DOHH2 (cell line): Measurements from ENCODE around the gene CNTN5.

Experiments used
- EZH2phosphoT487 ChIP-seq: fragments of 200-600 bp; sonication (generic); IDR thresholded peaks from 2 replicates; pipeline ENCODE4 v1.6.1; 2017; ENCODE audit warnings: borderline replicate concordance, mild to moderate bottlenecking, antibody characterized with exemption, low read length, moderate library complexity, mixed read lengths
- TF ChIP-seq, protein P1 (sequence below): fragments of 200-600 bp; sonication (generic); IDR thresholded peaks from one replicate; pipeline ENCODE4 v1.5.1; 2014; ENCODE audit warnings: antibody characterized with exemption, mild to moderate bottlenecking, low read depth, low read length; ENCODE audit not compliant: poor library complexity, severe bottlenecking

DNA sequence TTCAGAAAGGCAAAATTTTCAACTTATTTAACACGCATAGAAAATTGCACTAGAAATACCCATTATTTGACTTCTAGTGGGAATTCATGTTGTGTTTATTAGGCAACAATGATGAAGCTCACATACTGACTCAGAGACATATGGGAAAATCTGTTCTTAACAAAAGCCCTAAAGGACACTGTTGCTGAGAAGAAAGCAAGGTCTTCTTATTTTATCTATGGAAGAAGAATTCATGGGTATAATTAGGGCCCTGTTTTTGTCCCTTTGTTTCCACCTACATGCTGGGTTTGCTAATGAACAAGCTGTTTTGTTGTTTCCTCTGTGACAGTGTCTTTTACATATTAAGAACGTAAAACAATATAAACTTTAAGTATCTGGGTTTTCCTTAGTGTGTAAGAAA, 1059.6 kb downstream of the CNTN5 start:
- TF ChIP-seq, protein P1, sequence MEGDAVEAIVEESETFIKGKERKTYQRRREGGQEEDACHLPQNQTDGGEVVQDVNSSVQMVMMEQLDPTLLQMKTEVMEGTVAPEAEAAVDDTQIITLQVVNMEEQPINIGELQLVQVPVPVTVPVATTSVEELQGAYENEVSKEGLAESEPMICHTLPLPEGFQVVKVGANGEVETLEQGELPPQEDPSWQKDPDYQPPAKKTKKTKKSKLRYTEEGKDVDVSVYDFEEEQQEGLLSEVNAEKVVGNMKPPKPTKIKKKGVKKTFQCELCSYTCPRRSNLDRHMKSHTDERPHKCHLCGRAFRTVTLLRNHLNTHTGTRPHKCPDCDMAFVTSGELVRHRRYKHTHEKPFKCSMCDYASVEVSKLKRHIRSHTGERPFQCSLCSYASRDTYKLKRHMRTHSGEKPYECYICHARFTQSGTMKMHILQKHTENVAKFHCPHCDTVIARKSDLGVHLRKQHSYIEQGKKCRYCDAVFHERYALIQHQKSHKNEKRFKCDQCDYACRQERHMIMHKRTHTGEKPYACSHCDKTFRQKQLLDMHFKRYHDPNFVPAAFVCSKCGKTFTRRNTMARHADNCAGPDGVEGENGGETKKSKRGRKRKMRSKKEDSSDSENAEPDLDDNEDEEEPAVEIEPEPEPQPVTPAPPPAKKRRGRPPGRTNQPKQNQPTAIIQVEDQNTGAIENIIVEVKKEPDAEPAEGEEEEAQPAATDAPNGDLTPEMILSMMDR: no peak
- TF ChIP-seq EZH2phosphoT487: no peak
